Measurements from ENCODE around the gene CRYL1.

Gene CRYL1

GRCh38 chr13:20566898-20567874, 41.5 kb upstream of the CRYL1 start, which contains the start of gene IFT88:
IFT88 (plus strand) TSS chr13:20567157; CDS start chr13:20574386, 7,229 bp downstream.
- TF ChIP-seq, protein P1, sequence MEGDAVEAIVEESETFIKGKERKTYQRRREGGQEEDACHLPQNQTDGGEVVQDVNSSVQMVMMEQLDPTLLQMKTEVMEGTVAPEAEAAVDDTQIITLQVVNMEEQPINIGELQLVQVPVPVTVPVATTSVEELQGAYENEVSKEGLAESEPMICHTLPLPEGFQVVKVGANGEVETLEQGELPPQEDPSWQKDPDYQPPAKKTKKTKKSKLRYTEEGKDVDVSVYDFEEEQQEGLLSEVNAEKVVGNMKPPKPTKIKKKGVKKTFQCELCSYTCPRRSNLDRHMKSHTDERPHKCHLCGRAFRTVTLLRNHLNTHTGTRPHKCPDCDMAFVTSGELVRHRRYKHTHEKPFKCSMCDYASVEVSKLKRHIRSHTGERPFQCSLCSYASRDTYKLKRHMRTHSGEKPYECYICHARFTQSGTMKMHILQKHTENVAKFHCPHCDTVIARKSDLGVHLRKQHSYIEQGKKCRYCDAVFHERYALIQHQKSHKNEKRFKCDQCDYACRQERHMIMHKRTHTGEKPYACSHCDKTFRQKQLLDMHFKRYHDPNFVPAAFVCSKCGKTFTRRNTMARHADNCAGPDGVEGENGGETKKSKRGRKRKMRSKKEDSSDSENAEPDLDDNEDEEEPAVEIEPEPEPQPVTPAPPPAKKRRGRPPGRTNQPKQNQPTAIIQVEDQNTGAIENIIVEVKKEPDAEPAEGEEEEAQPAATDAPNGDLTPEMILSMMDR (IDR thresholded peaks at IDR 0.05; ENCODE audit: insufficient read depth, missing control alignments) = no peak
- DNase-seq (ENCODE audit: insufficient read length, low spot score) (peak; percentile 67), FAIRE-seq (no peak)

GRCh38 chr13:20566468-20566897, 40.8 kb upstream of the CRYL1 start:
- TF ChIP-seq, protein P1 (IDR thresholded peaks at IDR 0.05; ENCODE audit: insufficient read depth, missing control alignments) = no peak
- no peak for FAIRE-seq

DNA sequence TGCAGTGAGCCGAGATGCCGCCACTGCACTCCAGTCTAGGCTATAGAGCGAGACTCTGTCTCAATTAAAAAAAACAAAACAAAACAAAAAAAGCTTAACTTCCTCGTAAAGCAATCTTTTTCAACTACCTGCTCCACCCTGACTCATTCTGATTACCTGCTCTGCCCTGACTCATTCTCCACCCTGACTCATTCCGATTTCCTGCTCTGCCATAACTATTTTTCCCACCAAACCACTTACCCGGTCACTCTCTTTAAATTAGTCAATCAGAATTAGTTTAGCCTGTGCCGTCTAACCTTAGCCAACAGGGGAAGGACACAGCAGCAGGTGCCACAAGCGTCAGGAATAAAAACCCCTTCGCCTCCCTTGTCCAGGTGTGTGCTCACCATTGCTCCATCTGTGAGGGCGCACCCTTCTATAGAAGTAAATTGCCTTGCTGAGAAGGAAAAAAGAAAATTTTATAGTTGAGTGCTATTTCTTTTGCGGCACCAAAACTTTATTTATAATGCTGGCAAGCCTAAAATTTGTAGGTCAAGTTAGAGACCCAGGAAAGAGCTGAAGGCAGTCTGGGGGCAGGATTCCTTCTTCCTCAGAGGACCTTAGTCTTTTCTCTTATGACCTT, 39.6 kb upstream of the CRYL1 start:
- FAIRE-seq (no peak), DNase-seq (ENCODE audit: insufficient read length, low spot score) (no peak)
- TF ChIP-seq, protein P1 (IDR thresholded peaks at IDR 0.05; ENCODE audit: insufficient read depth, missing control alignments) = no peak

More at GRCh38 chr13:20566468-20566897, 40.8 kb upstream of the CRYL1 start:
- DNase-seq (ENCODE audit: insufficient read length, low spot score) = peak; percentile 62

DNA sequence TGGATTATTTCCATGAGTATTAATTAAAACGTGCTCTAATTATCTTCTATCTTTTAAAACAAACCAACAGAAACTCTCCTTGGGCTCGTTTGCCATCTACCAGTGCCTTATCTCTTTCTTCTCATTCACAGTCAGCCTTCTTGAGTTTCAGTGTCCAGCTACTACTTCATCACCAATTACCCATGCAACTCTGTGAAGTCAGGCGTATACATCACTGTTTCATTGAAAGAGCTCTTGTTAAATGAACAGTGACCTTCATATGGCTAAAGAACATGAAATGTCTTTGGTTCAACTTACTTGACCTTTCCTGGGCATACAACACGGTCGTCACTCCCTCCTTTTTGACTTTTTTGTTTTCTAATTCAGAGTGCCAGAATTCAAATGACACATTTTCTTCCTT, 36.1 kb upstream of the CRYL1 start:
- DNase-seq (ENCODE audit: insufficient read length, low spot score) (no peak), FAIRE-seq (no peak)
- TF ChIP-seq, protein P1 (IDR thresholded peaks at IDR 0.05; ENCODE audit: insufficient read depth, missing control alignments) = no peak

- TF ChIP-seq, protein P1 (IDR thresholded peaks at IDR 0.05; ENCODE audit: insufficient read depth, missing control alignments) = no peak
- no peak for FAIRE-seq
Observed at GRCh38 chr13:20559659-20560356, 34.2 kb upstream of the CRYL1 start.

GRCh38 chr13:20558982-20559381, 33.3 kb upstream of the CRYL1 start:
- TF ChIP-seq, protein P1 (IDR thresholded peaks at IDR 0.05; ENCODE audit: insufficient read depth, missing control alignments) = no peak
- FAIRE-seq (no peak), DNase-seq (ENCODE audit: insufficient read length, low spot score) (no peak)

More at GRCh38 chr13:20559659-20560356, 34.2 kb upstream of the CRYL1 start:
- no peak for DNase-seq (ENCODE audit: insufficient read length, low spot score)

Data from D721Med (cell line).